PC-3 (cell line): ENCODE measurements around the gene ACTR10. TPM values are rescaled to one million over a fixed set of nuclear protein-coding genes. Genes with fewer than 3 reads are reported as not detected.
A peak's percentile ranks its signal among the peaks of the same experiment; 100 is the strongest.

Experiments
- ATAC-seq: fragments of 200-7000 bp; cut with Tn5 transposase; 2 replicates; pipeline ENCODE4 v1.9.1; 2020; ENCODE audit warnings: mild to moderate bottlenecking, moderate library complexity
- BruUV-seq: library from RNA; stranded (reverse); fragments of 400-500 nt; replicated peaks from 2 replicates; lab custom pipeline; 2021; lab: Mats Ljungman, UMichigan
- CTCF ChIA-PET: fragments of 300-600 bp; sonication (Branson Sonifier 250); formaldehyde crosslinking; loops from one replicate; lab custom pipeline; 2022; ENCODE audit warnings: antibody characterized with exemption; lab: Charles Lee
- POLR2A ChIA-PET: fragments of 300-600 bp; sonication (Branson Sonifier 250); formaldehyde crosslinking; loops from one replicate; lab custom pipeline; 2022; ENCODE audit warnings: antibody characterized with exemption; ENCODE audit not compliant: unreplicated experiment; lab: Charles Lee
- DNase-seq: peaks from one replicate; pipeline ENCODE4 v3.0.0-alpha.2; 2015
- H2AFZ ChIP-seq: fragments of 300-600 bp; sonication (generic); 2 replicates; pipeline ENCODE4 v1.6.0; 2016; ENCODE audit warnings: antibody characterized with exemption, low read length
- H3F3A ChIP-seq: fragments of 300-600 bp; sonication (generic); one replicate; pipeline ENCODE4 v1.6.0; 2017; ENCODE audit warnings: antibody characterized with exemption, low read length, control low read depth, mild to moderate bottlenecking; ENCODE audit not compliant: unreplicated experiment
- H3K27ac ChIP-seq: fragments of 300-600 bp; sonication (generic); 2 replicates; pipeline ENCODE4 v1.5.1; 2016; ENCODE audit warnings: mild to moderate bottlenecking, low read length
- H3K27me3 ChIP-seq: fragments of 300-600 bp; sonication (generic); 2 replicates; pipeline ENCODE4 v1.6.1; 2016; ENCODE audit warnings: low read length, mixed read lengths
- H3K36me3 ChIP-seq: fragments of 300-600 bp; sonication (generic); 2 replicates; pipeline ENCODE4 v1.6.1; 2016; ENCODE audit warnings: low read depth, mixed run types, low read length, mixed read lengths
- H3K4me1 ChIP-seq: fragments of 300-600 bp; sonication (generic); 2 replicates; pipeline ENCODE4 v1.5.1; 2016; ENCODE audit warnings: low read length; ENCODE audit not compliant: insufficient read depth
- H3K4me2 ChIP-seq: fragments of 300-600 bp; sonication (generic); 2 replicates; pipeline ENCODE4 v1.6.0; 2016; ENCODE audit warnings: low read length
- H3K4me3 ChIP-seq: fragments of 300-600 bp; sonication (generic); 2 replicates; pipeline ENCODE4 v1.5.1; 2016; ENCODE audit warnings: mild to moderate bottlenecking, low read length, mixed read lengths
- H3K79me2 ChIP-seq: fragments of 300-600 bp; sonication (generic); 2 replicates; pipeline ENCODE4 v1.6.1; 2017; ENCODE audit warnings: low read length, mixed read lengths
- H3K9ac ChIP-seq: fragments of 300-600 bp; sonication (generic); 2 replicates; pipeline ENCODE4 v1.6.0; 2016; ENCODE audit warnings: mild to moderate bottlenecking, low read length
- H3K9me2 ChIP-seq: fragments of 300-600 bp; sonication (generic); replicated peaks from 2 replicates; pipeline ENCODE4 v1.6.1; 2016; ENCODE audit warnings: mixed run types, low read length, mixed read lengths
- H3K9me3 ChIP-seq: fragments of 300-600 bp; sonication (generic); 2 replicates; pipeline ENCODE4 v1.6.1; 2016; ENCODE audit warnings: low read length, mixed read lengths
- H4K20me1 ChIP-seq: fragments of 300-600 bp; sonication (generic); 2 replicates; pipeline ENCODE4 v1.6.1; 2016; ENCODE audit warnings: low read length, mixed read lengths
- EZH2 ChIP-seq: fragments of 300-600 bp; sonication (generic); IDR thresholded peaks from one replicate; pipeline ENCODE4 v1.6.1; 2017; ENCODE audit warnings: antibody characterized with exemption, mild to moderate bottlenecking, low read length; ENCODE audit not compliant: unreplicated experiment
- EZH2phosphoT487 ChIP-seq: fragments of 300-600 bp; sonication (generic); IDR thresholded peaks from 2 replicates; pipeline ENCODE4 v1.6.1; 2018; ENCODE audit warnings: mild to moderate bottlenecking, antibody characterized with exemption, low read length, borderline replicate concordance
- intact Hi-C: fragments of 100-400 bp; cut with micrococcal nuclease; formaldehyde crosslinking; loops from 2 replicates; pipeline ENCODE4 v1.9.0; 2023
- total RNA-seq: library from RNA; depleted of rRNA; stranded (reverse); fragments of >200 nt; gene quantifications from 2 replicates; pipeline ENCODE4 v1.2.3, GENCODE V29; 2014
- TF ChIP-seq, protein P1 (sequence below): fragments of 300-600 bp; sonication (generic); conservative IDR thresholded peaks from 2 replicates; pipeline ENCODE4 v1.5.1; 2017; ENCODE audit warnings: antibody characterized with exemption, low read depth, mild to moderate bottlenecking, low read length

ACTR10 gene
- total RNA-seq, 1 experiment from 2014 or later, result 126 TPM

DNA sequence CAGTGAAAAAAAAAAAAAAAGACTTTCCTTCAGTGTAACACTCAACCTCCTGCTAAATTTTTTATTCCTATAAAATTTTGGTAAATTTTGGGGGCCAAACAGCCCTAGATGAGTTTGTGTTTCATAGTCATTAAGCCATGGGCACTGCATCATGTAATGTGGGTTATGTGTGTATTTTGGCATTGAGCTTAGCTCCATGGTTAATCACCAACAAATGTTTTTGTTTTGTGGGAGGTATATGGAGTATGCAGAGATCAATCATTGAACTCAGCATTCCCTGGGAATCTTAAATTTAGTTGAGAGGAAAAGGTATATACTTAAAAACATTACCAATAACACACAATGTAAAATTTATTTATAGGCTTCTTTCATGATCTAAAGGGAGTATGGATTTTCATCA lies 39.4 kb upstream of the ACTR10 start:
- Histone ChIP-seq H3K79me2 (no peaks in the 10 kb centered on the region), H4K20me1 (no peaks in the 10 kb centered on the region), H3K36me3 (no peaks in the 10 kb centered on the region), H3K9ac (no peak overlapping the region), H2AFZ (no peak overlapping the region), H3K9me3 (no peaks in the 10 kb centered on the region), H3F3A (no peaks in the 10 kb centered on the region), H3K27me3 (peaks cover 17% of the 10 kb centered on the region), H3K9me2 (no peaks in the 10 kb centered on the region), H3K4me3 (no peak overlapping the region), H3K27ac (no peak overlapping the region), H3K4me1 (peaks cover 1% of the 10 kb centered on the region), H3K4me2 (no peak overlapping the region)
- no peak for DNase-seq
- intact Hi-C loops, result loop anchor here (10.0 kb wide), 1 partner anchor 626 kb away; no protein-coding TSS in a partner anchor
- POLR2A ChIA-PET, result no interaction called here
- no TSS peak for BruUV-seq
- TF ChIP-seq, protein P1, sequence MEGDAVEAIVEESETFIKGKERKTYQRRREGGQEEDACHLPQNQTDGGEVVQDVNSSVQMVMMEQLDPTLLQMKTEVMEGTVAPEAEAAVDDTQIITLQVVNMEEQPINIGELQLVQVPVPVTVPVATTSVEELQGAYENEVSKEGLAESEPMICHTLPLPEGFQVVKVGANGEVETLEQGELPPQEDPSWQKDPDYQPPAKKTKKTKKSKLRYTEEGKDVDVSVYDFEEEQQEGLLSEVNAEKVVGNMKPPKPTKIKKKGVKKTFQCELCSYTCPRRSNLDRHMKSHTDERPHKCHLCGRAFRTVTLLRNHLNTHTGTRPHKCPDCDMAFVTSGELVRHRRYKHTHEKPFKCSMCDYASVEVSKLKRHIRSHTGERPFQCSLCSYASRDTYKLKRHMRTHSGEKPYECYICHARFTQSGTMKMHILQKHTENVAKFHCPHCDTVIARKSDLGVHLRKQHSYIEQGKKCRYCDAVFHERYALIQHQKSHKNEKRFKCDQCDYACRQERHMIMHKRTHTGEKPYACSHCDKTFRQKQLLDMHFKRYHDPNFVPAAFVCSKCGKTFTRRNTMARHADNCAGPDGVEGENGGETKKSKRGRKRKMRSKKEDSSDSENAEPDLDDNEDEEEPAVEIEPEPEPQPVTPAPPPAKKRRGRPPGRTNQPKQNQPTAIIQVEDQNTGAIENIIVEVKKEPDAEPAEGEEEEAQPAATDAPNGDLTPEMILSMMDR, result no peak
- no peak for TF ChIP-seq EZH2
- no peak for TF ChIP-seq EZH2phosphoT487
- no peak for ATAC-seq
- CTCF ChIA-PET, result interaction anchor here (0.7 kb wide), 1 partner anchor 1583 kb away, joined by 5 read pairs; no protein-coding TSS in a partner anchor

DNA sequence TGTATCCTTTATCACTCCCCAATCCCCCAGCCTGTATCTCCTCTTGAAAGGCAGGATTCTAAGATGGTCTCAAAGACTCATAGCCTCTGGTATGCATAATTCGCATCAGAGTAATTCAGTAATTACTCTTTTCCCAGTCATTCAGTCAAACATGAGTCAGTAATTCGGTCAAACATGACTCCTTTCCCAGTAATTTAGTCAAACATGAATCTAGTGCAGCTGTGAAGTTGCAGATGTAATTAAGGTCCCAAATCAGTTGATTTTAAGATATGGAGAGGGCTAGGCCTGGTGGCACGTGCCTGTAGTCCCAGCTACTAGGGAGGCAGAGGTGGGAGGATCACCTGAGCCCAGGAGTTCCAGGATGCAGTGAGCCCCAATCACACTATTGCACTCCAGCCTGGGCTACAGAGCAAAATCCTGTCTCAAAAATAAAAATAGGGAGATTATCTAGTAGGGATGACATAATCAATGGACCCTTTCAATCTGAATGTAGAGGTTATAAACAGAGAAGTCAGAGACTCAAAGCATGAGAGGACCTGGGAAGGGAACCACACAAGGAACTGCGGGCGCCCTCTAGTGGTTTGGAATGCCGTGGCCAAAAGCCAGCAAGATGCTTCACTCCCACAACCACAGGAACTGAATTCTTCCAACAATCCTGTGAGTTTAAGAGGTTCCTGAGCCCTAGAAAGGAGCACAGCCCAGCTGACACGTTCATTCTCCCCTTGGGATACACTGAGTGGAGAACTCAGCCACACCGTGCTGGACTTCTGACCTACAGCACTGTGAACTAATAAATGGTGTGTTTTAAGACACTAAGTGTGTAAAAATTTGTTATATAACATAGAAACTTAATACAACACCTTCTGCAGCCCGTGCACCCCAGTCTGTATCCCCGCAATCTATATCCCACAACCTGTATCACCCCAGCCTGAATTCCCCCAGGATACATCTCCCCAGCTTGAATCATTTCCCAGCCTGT lies 33.7 kb upstream of the ACTR10 start:
- peak; percentile 72 for ATAC-seq
- H3K4me3 ChIP-seq, result no peak overlapping the region
- H3K9ac ChIP-seq, result no peak overlapping the region
- no TSS peak for BruUV-seq
- TF ChIP-seq, protein P1, result peak; percentile 100
- no peak for TF ChIP-seq EZH2phosphoT487
- TF ChIP-seq EZH2, result no peak
- DNase-seq, result peak; percentile 99
- no peaks in the 10 kb centered on the region for H3K79me2 ChIP-seq
- H3K27me3 ChIP-seq, result no peaks in the 10 kb centered on the region
- H4K20me1 ChIP-seq, result no peaks in the 10 kb centered on the region
- no peaks in the 10 kb centered on the region for H3K36me3 ChIP-seq
- peak overlapping the region; percentile 27 for H2AFZ ChIP-seq
- intact Hi-C loops, result loop anchor here (1.0 to 10.0 kb wide), 3 partner anchors 58 to 631 kb away; no protein-coding TSS in a partner anchor
- POLR2A ChIA-PET, result no interaction called here
- H3K4me2 ChIP-seq, result peak overlapping the region; percentile 17
- no peaks in the 10 kb centered on the region for H3K9me2 ChIP-seq
- peaks cover 19% of the 10 kb centered on the region for H3K4me1 ChIP-seq
- H3K27ac ChIP-seq, result no peak overlapping the region
- H3K9me3 ChIP-seq, result no peaks in the 10 kb centered on the region
- H3F3A ChIP-seq, result no peaks in the 10 kb centered on the region
- CTCF ChIA-PET, result interaction anchor here (0.9 kb wide), 1 partner anchor 60 kb away, joined by 4 read pairs; no protein-coding TSS in a partner anchor
